ENCODE results near the gene ZFAND3. TPM values are rescaled to one million over a fixed set of nuclear protein-coding genes. Genes with fewer than 3 reads are reported as not detected.

Gene ZFAND3
- total RNA-seq, 1 experiment from 2014 or later = 47.2 TPM

- CTCF ChIA-PET = no interaction called here
- DNase-seq (ENCODE audit: low read depth, low spot score) = no peak
- H3K27me3 ChIP-seq (ENCODE audit: insufficient read depth, low read length) = no peaks in the 10 kb centered on the region
Observed at GRCh38 chr6:37774028-37774680, 45.4 kb upstream of the ZFAND3 start.

More at GRCh38 chr6:37774028-37774680, 45.4 kb upstream of the ZFAND3 start:
- BruUV-seq (replicated peaks) = no TSS peak
- H3K36me3 ChIP-seq (ENCODE audit: control insufficient read depth in 1 of 2, insufficient read depth in 2 of 2, low read length in 2 of 2) = no peaks in the 10 kb centered on the region
- no peak overlapping the region for H3K9ac ChIP-seq (ENCODE audit: low read length)
- H3K9me2 ChIP-seq (ENCODE audit: insufficient read depth) = no peaks in the 10 kb centered on the region
- POLR2A ChIA-PET = no interaction called here
- no peaks in the 10 kb centered on the region for H3K9me3 ChIP-seq (ENCODE audit: control insufficient read depth in 1 of 2, insufficient read depth in 1 of 2, low read depth in 1 of 2, low read length in 2 of 2)
- ATAC-seq = no peak
- RAD21 ChIA-PET (ENCODE audit: low non-redundant PET in 1 of 2, low total read pairs in 2 of 2, uncharacterized antibody in 2 of 2, unreplicated experiment in 2 of 2) = no interaction called here
- H3K4me1 ChIP-seq (ENCODE audit: control insufficient read depth in 1 of 2, insufficient read depth in 2 of 2, low read length in 2 of 2) = no peaks in the 10 kb centered on the region
- no peak overlapping the region for H3K27ac ChIP-seq (ENCODE audit: low read depth, low read length)
- H3K4me3 ChIP-seq (replicated peaks in 1 of 2; ENCODE audit: low read depth in 1 of 2, low read length in 2 of 2) = no peak overlapping the region
- no peaks in the 10 kb centered on the region for H3K79me2 ChIP-seq (ENCODE audit: insufficient read depth, low read length)
- no peak overlapping the region for H3K4me2 ChIP-seq (ENCODE audit: low read length)
- H4K20me1 ChIP-seq (ENCODE audit: insufficient read depth) = no peaks in the 10 kb centered on the region
- TF ChIP-seq TCF7L2 (IDR thresholded peaks at IDR 0.05; ENCODE audit: borderline replicate concordance, extremely low read depth, insufficient read depth, insufficient read length) (no peak), POLR2A (IDR thresholded peaks at IDR 0.05; ENCODE audit: borderline replicate concordance, extremely low read depth, insufficient read depth, insufficient read length) (no peak), EZH2 (IDR thresholded peaks at IDR 0.05) (no peak), RAD21 (IDR thresholded peaks at IDR 0.05; ENCODE audit: low read depth) (no peak), ELF1 (IDR thresholded peaks at IDR 0.05; ENCODE audit: borderline replicate concordance, low read depth) (no peak), SP1 (IDR thresholded peaks at IDR 0.05; ENCODE audit: low read depth) (no peak), EZH2phosphoT487 (IDR thresholded peaks at IDR 0.05; ENCODE audit: borderline replicate concordance) (no peak), JUND (IDR thresholded peaks at IDR 0.05) (no peak), ATF3 (IDR thresholded peaks at IDR 0.05) (no peak), EGR1 (IDR thresholded peaks at IDR 0.05; ENCODE audit: low read depth) (no peak), YY1 (IDR thresholded peaks at IDR 0.05; ENCODE audit: extremely low read depth, insufficient replicate concordance, low read depth, low read length) (no peak), MAX (IDR thresholded peaks at IDR 0.05) (no peak), CEBPB (IDR thresholded peaks at IDR 0.05; ENCODE audit: low read depth) (no peak), REST (IDR thresholded peaks at IDR 0.05; ENCODE audit: low read depth) (no peak), SIN3A (IDR thresholded peaks at IDR 0.05; ENCODE audit: low read depth) (no peak), ZNF274 (IDR thresholded peaks at IDR 0.05; ENCODE audit: low read depth, low read length) (no peak), ZFX (IDR thresholded peaks at IDR 0.05) (no peak), FOSL1 (IDR thresholded peaks at IDR 0.05; ENCODE audit: low read depth) (no peak), SRF (IDR thresholded peaks at IDR 0.05; ENCODE audit: low read depth) (no peak), CTCF (IDR thresholded peaks at IDR 0.05 in 2 of 3, conservative IDR thresholded peaks at IDR 0.05 in 1 of 3; ENCODE audit: borderline replicate concordance in 1 of 3, insufficient read depth in 1 of 3, low read depth in 2 of 3, low read length in 2 of 3) (no peak)
- H2AFZ ChIP-seq (ENCODE audit: low read depth, low read length, poor library complexity, severe bottlenecking) = no peak overlapping the region
- intact Hi-C loops (cut with micrococcal nuclease) = no loop called here
